K562 (cell line): Measurements from ENCODE around the gene GMEB1. TPM values are rescaled to one million over a fixed set of nuclear protein-coding genes. Genes with fewer than 3 reads are reported as not detected.
A peak's percentile ranks its signal among the peaks of the same experiment; 100 is the strongest.

Source experiments
- ATAC-seq: fragments of 200-7000 bp; cut with Tn5 transposase; 3 replicates; pipeline ENCODE4 v1.9.1; 2020; ENCODE audit warnings: moderate library complexity
- BruUV-seq: library from RNA; stranded (reverse); fragments of 400-500 nt; replicated peaks from 2 replicates; lab custom pipeline; 2021; lab: Mats Ljungman, UMichigan
- CTCF ChIA-PET: fragments of 300-600 bp; formaldehyde crosslinking; extraction: SDS; loops from one replicate; lab custom pipeline; 2021; ENCODE audit warnings: low intra/inter-chr PET ratio; lab: Yijun Ruan, JAX
- POLR2A ChIA-PET: fragments of 300-600, 350-650 bp; sonication (Branson Sonifier 250); formaldehyde crosslinking; extraction: SDS; loops from one replicate; lab custom pipeline; 2021; ENCODE audit warnings: antibody characterized with exemption, inconsistent platforms; lab: Yijun Ruan, JAX
- DNase-seq, 4 experiments: peaks; one replicate each; pipeline versions ENCODE4 v3.0.0 to v3.0.0-alpha.2; 2011 to 2018; ENCODE audit warnings: low spot score in 3 of 4, mixed read lengths in 3 of 4; ENCODE audit errors: extremely low read depth in 1 of 4
- FAIRE-seq: peaks from 2 replicates; lab custom pipeline; 2011; peaks lifted over from hg19 to GRCh38; lab: Jason Lieb, UNC
- H2AFZ ChIP-seq: 2 replicates; pipeline ENCODE4 v1.6.0; 2011; ENCODE audit warnings: low read depth, low read length, control low read depth, inconsistent platforms
- H3K27ac ChIP-seq: fragments of 200-600 bp; 3 replicates; pipeline ENCODE4 v1.8.0; 2011; ENCODE audit warnings: low read depth, mild to moderate bottlenecking, control low read depth, inconsistent platforms, low read length, moderate library complexity, mixed read lengths; ENCODE audit errors: extremely low read depth
- H3K27me3 ChIP-seq, 2 experiments: fragments of 300-600 bp in 1 of 2; 2 replicates in 1 of 2; 3 replicates in 1 of 2; pipeline versions ENCODE4 v1.6.0 to v1.8.0; 2011; ENCODE audit warnings: inconsistent platforms in 2 of 2, low read length in 2 of 2, mild to moderate bottlenecking in 1 of 2, mixed read lengths in 1 of 2, moderate library complexity in 1 of 2; ENCODE audit not compliant: control insufficient read depth in 2 of 2, insufficient read depth in 2 of 2
- H3K36me3 ChIP-seq: fragments of 300-600 bp; 3 replicates; pipeline ENCODE4 v1.8.0; 2011; ENCODE audit warnings: mild to moderate bottlenecking, low read length, inconsistent platforms; ENCODE audit not compliant: control insufficient read depth, insufficient read depth
- H3K4me1 ChIP-seq, 2 experiments: fragments of 200-600 bp in 1 of 2; replicated peaks in 1 of 2; 2 replicates in 1 of 2; 3 replicates in 1 of 2; pipeline versions ENCODE4 v1.5.1 to v1.8.0; 2011; ENCODE audit warnings: inconsistent platforms in 2 of 2, low read length in 2 of 2, mild to moderate bottlenecking in 1 of 2, mixed read lengths in 1 of 2, moderate library complexity in 1 of 2; ENCODE audit not compliant: control insufficient read depth in 2 of 2, insufficient read depth in 2 of 2
- H3K4me2 ChIP-seq: 2 replicates; pipeline ENCODE4 v1.6.1; 2011; ENCODE audit warnings: low read length, control low read depth, inconsistent platforms, mixed read lengths; ENCODE audit not compliant: insufficient read depth
- H3K4me3 ChIP-seq: fragments of 200-600 bp; sonication (generic), shearing (Covaris generic); 2 replicates; pipeline ENCODE4 v1.5.1; 2016; ENCODE audit warnings: control low read depth, inconsistent platforms
- H3K79me2 ChIP-seq: fragments of 200-600 bp; 3 replicates; pipeline ENCODE4 v1.8.0; 2011; ENCODE audit warnings: low read length, inconsistent platforms; ENCODE audit not compliant: control insufficient read depth, insufficient read depth
- H3K9ac ChIP-seq, 2 experiments: 2 replicates each; pipeline versions ENCODE4 v1.6.0 to v1.6.1; 2011; ENCODE audit warnings: low read depth in 2 of 2, low read length in 2 of 2, control low read depth in 1 of 2, inconsistent platforms in 1 of 2, mild to moderate bottlenecking in 1 of 2, mixed read lengths in 1 of 2; ENCODE audit not compliant: insufficient read depth in 1 of 2
- H3K9me1 ChIP-seq: one replicate; pipeline ENCODE4 v1.6.0; 2011; ENCODE audit warnings: inconsistent platforms, mild to moderate bottlenecking, low read length, moderate library complexity; ENCODE audit not compliant: control insufficient read depth, insufficient read depth
- H3K9me3 ChIP-seq: replicated peaks from 2 replicates; pipeline ENCODE4 v1.5.1; 2011; ENCODE audit warnings: low read depth, low read length, inconsistent platforms; ENCODE audit not compliant: control insufficient read depth, insufficient read depth
- H4K20me1 ChIP-seq: replicated peaks from 2 replicates; pipeline ENCODE4 v1.6.1; 2011; ENCODE audit warnings: low read length, inconsistent platforms, mixed read lengths; ENCODE audit not compliant: control insufficient read depth, insufficient read depth
- GATAD2B ChIP-seq: fragments of 450-650 bp; IDR thresholded peaks from 2 replicates; pipeline ENCODE4 v1.6.1; 2017; ENCODE audit warnings: mild to moderate bottlenecking, borderline replicate concordance
- POLR2AphosphoS5 ChIP-seq: IDR thresholded peaks from 2 replicates; pipeline ENCODE4 v1.6.1; 2011; ENCODE audit warnings: mild to moderate bottlenecking, low read depth, low read length, moderate library complexity; ENCODE audit not compliant: control insufficient read depth, insufficient read depth
- POLR2B ChIP-seq: fragments of 450-650 bp; IDR thresholded peaks from 2 replicates; pipeline ENCODE4 v1.6.1; 2018; ENCODE audit warnings: low read depth; ENCODE audit not compliant: partially characterized antibody
- ZNF77 ChIP-seq: fragments of 250-450 bp; sonication (Bioruptor Pico); IDR thresholded peaks from 2 replicates; pipeline ENCODE4 v1.5.0; 2020
- in situ Hi-C: fragments of 300-500 bp; cut with MboI; formaldehyde crosslinking; loops from 4 replicates; pipeline ENCODE4 v1.15.0; 2018; ENCODE audit warnings: inconsistent platforms, mixed read lengths
- intact Hi-C: fragments of 100-400 bp; cut with micrococcal nuclease; formaldehyde crosslinking; loops from 2 replicates; pipeline ENCODE4 v1.14.2; 2022
- polyA plus RNA-seq, 8 experiments: library from polyadenylated mRNA; depleted of rRNA in 4 of 8; stranded (reverse) in 5 of 8; unstranded in 3 of 8; fragments of >200 nt; fragmentation: Nextera tagmentation in 2 of 8; fragmentation: Illumina TruSeq in 1 of 8; extraction: Ambion mirVana in 2 of 8; extraction: Trizol in 1 of 8; gene quantifications; 2 replicates each; pipeline versions ENCODE4 v1.2.1 to v1.2.3, GENCODE V29; 2011 to 2014; ENCODE audit warnings: inconsistent platforms in 1 of 8, missing spikeins in 1 of 8
- total RNA-seq, 7 experiments: library from RNA; depleted of rRNA in 6 of 7; stranded (reverse); fragments of >200 nt in 6 of 7; fragmentation: Illumina TruSeq in 2 of 7; extraction: Trizol in 2 of 7; gene quantifications; 2 replicates each; pipeline versions ENCODE4 v1.2.1 to v1.2.3, GENCODE V29; 2011 to 2021; ENCODE audit warnings: low replicate concordance in 1 of 7
- TF ChIP-seq, protein P1 (sequence below), 3 experiments: IDR thresholded peaks in 2 of 3; conservative IDR thresholded peaks in 1 of 3; 2 replicates each; pipeline ENCODE4 v1.5.1; 2011 to 2012; ENCODE audit warnings: low read length in 3 of 3, mild to moderate bottlenecking in 3 of 3, control low read depth in 2 of 3, improper control_type of control experiment in 1 of 3, inconsistent platforms in 1 of 3, low read depth in 1 of 3, mixed read lengths in 1 of 3, moderate library complexity in 1 of 3; ENCODE audit not compliant: insufficient read depth in 2 of 3
- TF ChIP-seq, protein P2 (sequence below): fragments of 200-600 bp; sonication (generic); IDR thresholded peaks from one replicate; pipeline ENCODE4 v1.6.1; 2012; ENCODE audit warnings: mild to moderate bottlenecking, low read depth, low read length, inconsistent platforms

GMEB1 gene
- total and polyA plus RNA-seq, 9 of the 15 experiments (the other 6 are each of a cell fraction or from before 2014, with no cell fraction given) = 6.6 to 17.5 (median 8.5) TPM

GRCh38 chr1:28719332-28719619 is 50.7 kb downstream of the GMEB1 start:
- Histone ChIP-seq H3K9ac (peak overlapping the region in 1 of 2 experiments; percentile 52; a peak in 2 of 4 replicates), H3K27me3 (no peaks in the 10 kb centered on the region), H3K79me2 (no peaks in the 10 kb centered on the region), H3K36me3 (peaks cover 7% of the 10 kb centered on the region; the same call in 1 of the 3 replicates), H4K20me1 (no peaks in the 10 kb centered on the region), H3K9me3 (no peaks in the 10 kb centered on the region), H2AFZ (peak overlapping the region; percentile 88), H3K4me3 (no peak overlapping the region), H3K9me1 (no peaks in the 10 kb centered on the region), H3K4me1 (peaks cover 0 to 17% of the 10 kb centered on the region in 2 experiments; a peak in 3 of 5 replicates), H3K27ac (peak overlapping the region; percentile 66), H3K4me2 (peak overlapping the region; percentile 69)
- no TSS peak for BruUV-seq
- ATAC-seq (peak; percentile 26), DNase-seq (no peak), FAIRE-seq (no peak)
- intact Hi-C loops (no loop called here), in situ Hi-C loops (no loop called here)
- ChIA-PET CTCF (no interaction called here), POLR2A (interaction anchor here (0.5 to 4.7 kb wide), 11 partner anchors 8 to 139 kb away, joined by 3 to 23 read pairs (median 5); partner anchors contain the start of genes RNU11 and YTHDF2)
- TF ChIP-seq ZNF77 (CRISPR knock-in tag) (no peak), GATAD2B (peak; percentile 51; the same call in 1 of the 2 replicates), POLR2B (peak; percentile 6), POLR2AphosphoS5 (no peak)
- TF ChIP-seq, protein P1, sequence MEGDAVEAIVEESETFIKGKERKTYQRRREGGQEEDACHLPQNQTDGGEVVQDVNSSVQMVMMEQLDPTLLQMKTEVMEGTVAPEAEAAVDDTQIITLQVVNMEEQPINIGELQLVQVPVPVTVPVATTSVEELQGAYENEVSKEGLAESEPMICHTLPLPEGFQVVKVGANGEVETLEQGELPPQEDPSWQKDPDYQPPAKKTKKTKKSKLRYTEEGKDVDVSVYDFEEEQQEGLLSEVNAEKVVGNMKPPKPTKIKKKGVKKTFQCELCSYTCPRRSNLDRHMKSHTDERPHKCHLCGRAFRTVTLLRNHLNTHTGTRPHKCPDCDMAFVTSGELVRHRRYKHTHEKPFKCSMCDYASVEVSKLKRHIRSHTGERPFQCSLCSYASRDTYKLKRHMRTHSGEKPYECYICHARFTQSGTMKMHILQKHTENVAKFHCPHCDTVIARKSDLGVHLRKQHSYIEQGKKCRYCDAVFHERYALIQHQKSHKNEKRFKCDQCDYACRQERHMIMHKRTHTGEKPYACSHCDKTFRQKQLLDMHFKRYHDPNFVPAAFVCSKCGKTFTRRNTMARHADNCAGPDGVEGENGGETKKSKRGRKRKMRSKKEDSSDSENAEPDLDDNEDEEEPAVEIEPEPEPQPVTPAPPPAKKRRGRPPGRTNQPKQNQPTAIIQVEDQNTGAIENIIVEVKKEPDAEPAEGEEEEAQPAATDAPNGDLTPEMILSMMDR (IDR thresholded peaks at IDR 0.05 in 2 of 3, conservative IDR thresholded peaks at IDR 0.05 in 1 of 3; ENCODE audit: insufficient read depth in 2 of 3, low read depth in 1 of 3, low read length in 3 of 3) = peak; percentile 17 to 44 (median 43); a peak in 4 of 6 replicates
- TF ChIP-seq, protein P2, sequence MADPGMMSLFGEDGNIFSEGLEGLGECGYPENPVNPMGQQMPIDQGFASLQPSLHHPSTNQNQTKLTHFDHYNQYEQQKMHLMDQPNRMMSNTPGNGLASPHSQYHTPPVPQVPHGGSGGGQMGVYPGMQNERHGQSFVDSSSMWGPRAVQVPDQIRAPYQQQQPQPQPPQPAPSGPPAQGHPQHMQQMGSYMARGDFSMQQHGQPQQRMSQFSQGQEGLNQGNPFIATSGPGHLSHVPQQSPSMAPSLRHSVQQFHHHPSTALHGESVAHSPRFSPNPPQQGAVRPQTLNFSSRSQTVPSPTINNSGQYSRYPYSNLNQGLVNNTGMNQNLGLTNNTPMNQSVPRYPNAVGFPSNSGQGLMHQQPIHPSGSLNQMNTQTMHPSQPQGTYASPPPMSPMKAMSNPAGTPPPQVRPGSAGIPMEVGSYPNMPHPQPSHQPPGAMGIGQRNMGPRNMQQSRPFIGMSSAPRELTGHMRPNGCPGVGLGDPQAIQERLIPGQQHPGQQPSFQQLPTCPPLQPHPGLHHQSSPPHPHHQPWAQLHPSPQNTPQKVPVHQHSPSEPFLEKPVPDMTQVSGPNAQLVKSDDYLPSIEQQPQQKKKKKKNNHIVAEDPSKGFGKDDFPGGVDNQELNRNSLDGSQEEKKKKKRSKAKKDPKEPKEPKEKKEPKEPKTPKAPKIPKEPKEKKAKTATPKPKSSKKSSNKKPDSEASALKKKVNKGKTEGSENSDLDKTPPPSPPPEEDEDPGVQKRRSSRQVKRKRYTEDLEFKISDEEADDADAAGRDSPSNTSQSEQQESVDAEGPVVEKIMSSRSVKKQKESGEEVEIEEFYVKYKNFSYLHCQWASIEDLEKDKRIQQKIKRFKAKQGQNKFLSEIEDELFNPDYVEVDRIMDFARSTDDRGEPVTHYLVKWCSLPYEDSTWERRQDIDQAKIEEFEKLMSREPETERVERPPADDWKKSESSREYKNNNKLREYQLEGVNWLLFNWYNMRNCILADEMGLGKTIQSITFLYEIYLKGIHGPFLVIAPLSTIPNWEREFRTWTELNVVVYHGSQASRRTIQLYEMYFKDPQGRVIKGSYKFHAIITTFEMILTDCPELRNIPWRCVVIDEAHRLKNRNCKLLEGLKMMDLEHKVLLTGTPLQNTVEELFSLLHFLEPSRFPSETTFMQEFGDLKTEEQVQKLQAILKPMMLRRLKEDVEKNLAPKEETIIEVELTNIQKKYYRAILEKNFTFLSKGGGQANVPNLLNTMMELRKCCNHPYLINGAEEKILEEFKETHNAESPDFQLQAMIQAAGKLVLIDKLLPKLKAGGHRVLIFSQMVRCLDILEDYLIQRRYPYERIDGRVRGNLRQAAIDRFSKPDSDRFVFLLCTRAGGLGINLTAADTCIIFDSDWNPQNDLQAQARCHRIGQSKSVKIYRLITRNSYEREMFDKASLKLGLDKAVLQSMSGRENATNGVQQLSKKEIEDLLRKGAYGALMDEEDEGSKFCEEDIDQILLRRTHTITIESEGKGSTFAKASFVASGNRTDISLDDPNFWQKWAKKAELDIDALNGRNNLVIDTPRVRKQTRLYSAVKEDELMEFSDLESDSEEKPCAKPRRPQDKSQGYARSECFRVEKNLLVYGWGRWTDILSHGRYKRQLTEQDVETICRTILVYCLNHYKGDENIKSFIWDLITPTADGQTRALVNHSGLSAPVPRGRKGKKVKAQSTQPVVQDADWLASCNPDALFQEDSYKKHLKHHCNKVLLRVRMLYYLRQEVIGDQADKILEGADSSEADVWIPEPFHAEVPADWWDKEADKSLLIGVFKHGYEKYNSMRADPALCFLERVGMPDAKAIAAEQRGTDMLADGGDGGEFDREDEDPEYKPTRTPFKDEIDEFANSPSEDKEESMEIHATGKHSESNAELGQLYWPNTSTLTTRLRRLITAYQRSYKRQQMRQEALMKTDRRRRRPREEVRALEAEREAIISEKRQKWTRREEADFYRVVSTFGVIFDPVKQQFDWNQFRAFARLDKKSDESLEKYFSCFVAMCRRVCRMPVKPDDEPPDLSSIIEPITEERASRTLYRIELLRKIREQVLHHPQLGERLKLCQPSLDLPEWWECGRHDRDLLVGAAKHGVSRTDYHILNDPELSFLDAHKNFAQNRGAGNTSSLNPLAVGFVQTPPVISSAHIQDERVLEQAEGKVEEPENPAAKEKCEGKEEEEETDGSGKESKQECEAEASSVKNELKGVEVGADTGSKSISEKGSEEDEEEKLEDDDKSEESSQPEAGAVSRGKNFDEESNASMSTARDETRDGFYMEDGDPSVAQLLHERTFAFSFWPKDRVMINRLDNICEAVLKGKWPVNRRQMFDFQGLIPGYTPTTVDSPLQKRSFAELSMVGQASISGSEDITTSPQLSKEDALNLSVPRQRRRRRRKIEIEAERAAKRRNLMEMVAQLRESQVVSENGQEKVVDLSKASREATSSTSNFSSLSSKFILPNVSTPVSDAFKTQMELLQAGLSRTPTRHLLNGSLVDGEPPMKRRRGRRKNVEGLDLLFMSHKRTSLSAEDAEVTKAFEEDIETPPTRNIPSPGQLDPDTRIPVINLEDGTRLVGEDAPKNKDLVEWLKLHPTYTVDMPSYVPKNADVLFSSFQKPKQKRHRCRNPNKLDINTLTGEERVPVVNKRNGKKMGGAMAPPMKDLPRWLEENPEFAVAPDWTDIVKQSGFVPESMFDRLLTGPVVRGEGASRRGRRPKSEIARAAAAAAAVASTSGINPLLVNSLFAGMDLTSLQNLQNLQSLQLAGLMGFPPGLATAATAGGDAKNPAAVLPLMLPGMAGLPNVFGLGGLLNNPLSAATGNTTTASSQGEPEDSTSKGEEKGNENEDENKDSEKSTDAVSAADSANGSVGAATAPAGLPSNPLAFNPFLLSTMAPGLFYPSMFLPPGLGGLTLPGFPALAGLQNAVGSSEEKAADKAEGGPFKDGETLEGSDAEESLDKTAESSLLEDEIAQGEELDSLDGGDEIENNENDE = no peak
